ENCODE results near the gene POLR2E.

- TF ChIP-seq TCF7L2 (IDR thresholded peaks at IDR 0.05; ENCODE audit: low read depth, low read length), result no peak
- no peak for TF ChIP-seq FOXO4 (CRISPR knock-in tag; IDR thresholded peaks at IDR 0.05)
- TF ChIP-seq CUX1 (CRISPR knock-in tag; IDR thresholded peaks at IDR 0.05), result no peak
- no peak for TF ChIP-seq CHD4 (IDR thresholded peaks at IDR 0.05; ENCODE audit: insufficient read depth, insufficient replicate concordance, low read depth, low read length, poor library complexity, severe bottlenecking)
- no peak for TF ChIP-seq REST (IDR thresholded peaks at IDR 0.05; ENCODE audit: borderline replicate concordance)
- no peak for TF ChIP-seq REST (CRISPR knock-in tag; IDR thresholded peaks at IDR 0.05; ENCODE audit: low read depth)
- TF ChIP-seq, protein P1, sequence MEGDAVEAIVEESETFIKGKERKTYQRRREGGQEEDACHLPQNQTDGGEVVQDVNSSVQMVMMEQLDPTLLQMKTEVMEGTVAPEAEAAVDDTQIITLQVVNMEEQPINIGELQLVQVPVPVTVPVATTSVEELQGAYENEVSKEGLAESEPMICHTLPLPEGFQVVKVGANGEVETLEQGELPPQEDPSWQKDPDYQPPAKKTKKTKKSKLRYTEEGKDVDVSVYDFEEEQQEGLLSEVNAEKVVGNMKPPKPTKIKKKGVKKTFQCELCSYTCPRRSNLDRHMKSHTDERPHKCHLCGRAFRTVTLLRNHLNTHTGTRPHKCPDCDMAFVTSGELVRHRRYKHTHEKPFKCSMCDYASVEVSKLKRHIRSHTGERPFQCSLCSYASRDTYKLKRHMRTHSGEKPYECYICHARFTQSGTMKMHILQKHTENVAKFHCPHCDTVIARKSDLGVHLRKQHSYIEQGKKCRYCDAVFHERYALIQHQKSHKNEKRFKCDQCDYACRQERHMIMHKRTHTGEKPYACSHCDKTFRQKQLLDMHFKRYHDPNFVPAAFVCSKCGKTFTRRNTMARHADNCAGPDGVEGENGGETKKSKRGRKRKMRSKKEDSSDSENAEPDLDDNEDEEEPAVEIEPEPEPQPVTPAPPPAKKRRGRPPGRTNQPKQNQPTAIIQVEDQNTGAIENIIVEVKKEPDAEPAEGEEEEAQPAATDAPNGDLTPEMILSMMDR (IDR thresholded peaks at IDR 0.05 in 2 of 3, conservative IDR thresholded peaks at IDR 0.05 in 1 of 3; ENCODE audit: insufficient read depth in 2 of 3, low read depth in 1 of 3, low read length in 3 of 3), result no peak
- TF ChIP-seq USF2 (CRISPR knock-in tag; IDR thresholded peaks at IDR 0.05), result no peak
- TF ChIP-seq SP1 (CRISPR knock-in tag; IDR thresholded peaks at IDR 0.05), result 0 out of 2 replicates have a peak, but pooled peaks have one; percentile 3
- TF ChIP-seq MAFK (IDR thresholded peaks at IDR 0.05; ENCODE audit: low read length), result no peak
- no peak for TF ChIP-seq ELF1 (tag; IDR thresholded peaks at IDR 0.05)
Observed at GRCh38 chr19:1041272-1041834, 53.8 kb downstream of the POLR2E start.

All from K562 (cell line).